ENCODE measurements around the gene HEG1. TPM values are rescaled to one million over a fixed set of nuclear protein-coding genes. Genes with fewer than 3 reads are reported as not detected.

HEG1 gene
- total RNA-seq, 5 donors from 2014 or later (not counting 1 experiment from before 2014, with no cell fraction given) = 22.6 to 27.6 (median 25.6) TPM

GRCh38 chr3:124984754-124985153 is 71.0 kb downstream of the HEG1 start:
- DNase-seq (no peak), ATAC-seq (replicated peaks in 1 of 4) (no peak)
- Histone ChIP-seq H3K27me3 (replicated peaks in 1 of 2; ENCODE audit: control insufficient read depth in 2 of 2, extremely low read depth in 1 of 2, insufficient read depth in 2 of 2, low read length in 1 of 2) (no peaks in the 10 kb centered on the region), H3K36me3 (ENCODE audit: control insufficient read depth in 2 of 2, extremely low read depth in 1 of 2, insufficient read depth in 1 of 2, low read length in 1 of 2) (peaks cover 12 to 29% of the 10 kb centered on the region in 2 donors), H3K4me1 (ENCODE audit: control insufficient read depth in 1 of 2, extremely low read depth in 1 of 2, insufficient read depth in 2 of 2, low read length in 2 of 2) (no peaks in the 10 kb centered on the region), H3K4me3 (ENCODE audit: control insufficient read depth in 1 of 2, extremely low read depth in 1 of 2, low read length in 1 of 2) (no peak overlapping the region), H3K9me3 (no peaks in the 10 kb centered on the region), H3K27ac (ENCODE audit: low read length) (no peak overlapping the region)
- no CpG with 5 or more reads among the region's 3 CpGs for WGBS (ENCODE audit: insufficient coverage)
- Mint-ChIP-seq H3K9me3 (no peaks in the 10 kb centered on the region), H3K4me1 (no peaks in the 10 kb centered on the region), H3K4me3 (no peak overlapping the region), H3K27me3 (no peaks in the 10 kb centered on the region), H3K36me3 (peaks cover 33% of the 10 kb centered on the region), H3K27ac (no peak overlapping the region)
- ChIA-PET POLR2A (no interaction called here), CTCF (no interaction called here)

DNA sequence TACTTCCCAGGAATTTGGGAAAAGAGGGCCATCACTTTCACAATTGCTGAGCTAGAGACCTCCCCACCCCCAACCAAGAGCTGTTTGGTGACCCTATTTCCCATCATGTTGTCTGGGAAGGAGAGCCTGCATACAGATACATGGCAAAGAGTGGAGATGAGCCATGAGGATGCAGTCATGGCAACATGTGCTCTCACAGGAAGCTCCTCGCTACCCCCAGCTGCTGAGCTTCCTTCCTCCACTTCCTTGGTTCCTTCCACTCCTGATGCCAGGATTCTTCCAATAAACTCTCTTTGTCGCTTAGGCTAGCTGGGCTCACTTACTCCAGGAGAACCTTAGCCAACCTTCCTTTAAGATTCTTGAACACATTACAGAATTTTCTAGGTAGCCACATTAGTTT is 72.9 kb downstream of the HEG1 start:
- no peaks in the 10 kb centered on the region for H3K9me3 ChIP-seq
- ATAC-seq (replicated peaks in 1 of 4) = no peak
- 90% methylated on average over 2 of the region's 2 CpGs for WGBS (ENCODE audit: insufficient coverage)
- H3K4me3 ChIP-seq (ENCODE audit: control insufficient read depth in 1 of 2, extremely low read depth in 1 of 2, low read length in 1 of 2) = no peak overlapping the region
- peaks cover 11 to 21% of the 10 kb centered on the region in 2 donors for H3K36me3 ChIP-seq (ENCODE audit: control insufficient read depth in 2 of 2, extremely low read depth in 1 of 2, insufficient read depth in 1 of 2, low read length in 1 of 2)
- H3K4me1 ChIP-seq (ENCODE audit: control insufficient read depth in 1 of 2, extremely low read depth in 1 of 2, insufficient read depth in 2 of 2, low read length in 2 of 2) = no peaks in the 10 kb centered on the region
- no peak overlapping the region for H3K27ac ChIP-seq (ENCODE audit: low read length)
- H3K27ac Mint-ChIP-seq = no peak overlapping the region
- no peaks in the 10 kb centered on the region for H3K4me1 Mint-ChIP-seq
- no peaks in the 10 kb centered on the region for H3K27me3 ChIP-seq (replicated peaks in 1 of 2; ENCODE audit: control insufficient read depth in 2 of 2, extremely low read depth in 1 of 2, insufficient read depth in 2 of 2, low read length in 1 of 2)
- H3K27me3 Mint-ChIP-seq = no peaks in the 10 kb centered on the region
- POLR2A ChIA-PET = no interaction called here
- no peaks in the 10 kb centered on the region for H3K9me3 Mint-ChIP-seq
- H3K4me3 Mint-ChIP-seq = no peak overlapping the region
- no peak for DNase-seq
- H3K36me3 Mint-ChIP-seq = peaks cover 26% of the 10 kb centered on the region
- CTCF ChIA-PET = no interaction called here

DNA sequence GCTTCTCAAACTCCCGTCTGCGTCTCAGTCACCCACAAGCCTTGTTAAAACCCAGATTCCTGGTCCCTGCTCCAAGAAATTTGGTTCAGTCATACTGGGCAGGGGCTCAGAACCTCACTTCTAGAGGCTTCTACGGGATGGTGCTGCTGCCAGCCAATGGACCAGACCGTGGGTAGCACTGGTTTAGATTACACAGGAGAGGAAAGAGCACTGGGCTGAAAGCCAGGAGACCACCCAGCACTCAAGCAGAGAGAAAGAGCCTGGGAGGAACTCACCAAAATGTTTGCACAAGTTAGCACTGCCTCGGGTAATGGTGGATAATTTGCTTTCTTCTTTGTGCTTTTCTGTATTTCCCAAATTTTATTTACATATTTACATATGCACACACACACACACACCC is 74.3 kb downstream of the HEG1 start:
- DNase-seq = no peak
- Mint-ChIP-seq H3K4me3 (no peak overlapping the region), H3K9me3 (no peaks in the 10 kb centered on the region), H3K36me3 (peaks cover 38% of the 10 kb centered on the region), H3K4me1 (no peaks in the 10 kb centered on the region), H3K27me3 (no peaks in the 10 kb centered on the region), H3K27ac (no peak overlapping the region)
- H3K36me3 ChIP-seq (ENCODE audit: control insufficient read depth in 2 of 2, extremely low read depth in 1 of 2, insufficient read depth in 1 of 2, low read length in 1 of 2) = peaks cover 14 to 32% of the 10 kb centered on the region in 2 donors
- ChIA-PET CTCF (no interaction called here), POLR2A (no interaction called here)
- 96% methylated on average over 4 of the region's 5 CpGs for WGBS (ENCODE audit: insufficient coverage)
- ATAC-seq (replicated peaks in 1 of 4) = no peak
- no peaks in the 10 kb centered on the region for H3K4me1 ChIP-seq (ENCODE audit: control insufficient read depth in 1 of 2, extremely low read depth in 1 of 2, insufficient read depth in 2 of 2, low read length in 2 of 2)
- H3K27me3 ChIP-seq (replicated peaks in 1 of 2; ENCODE audit: control insufficient read depth in 2 of 2, extremely low read depth in 1 of 2, insufficient read depth in 2 of 2, low read length in 1 of 2) = no peaks in the 10 kb centered on the region
- H3K4me3 ChIP-seq (ENCODE audit: control insufficient read depth in 1 of 2, extremely low read depth in 1 of 2, low read length in 1 of 2) = no peak overlapping the region
- H3K9me3 ChIP-seq = no peaks in the 10 kb centered on the region
- H3K27ac ChIP-seq (ENCODE audit: low read length) = no peak overlapping the region

DNA sequence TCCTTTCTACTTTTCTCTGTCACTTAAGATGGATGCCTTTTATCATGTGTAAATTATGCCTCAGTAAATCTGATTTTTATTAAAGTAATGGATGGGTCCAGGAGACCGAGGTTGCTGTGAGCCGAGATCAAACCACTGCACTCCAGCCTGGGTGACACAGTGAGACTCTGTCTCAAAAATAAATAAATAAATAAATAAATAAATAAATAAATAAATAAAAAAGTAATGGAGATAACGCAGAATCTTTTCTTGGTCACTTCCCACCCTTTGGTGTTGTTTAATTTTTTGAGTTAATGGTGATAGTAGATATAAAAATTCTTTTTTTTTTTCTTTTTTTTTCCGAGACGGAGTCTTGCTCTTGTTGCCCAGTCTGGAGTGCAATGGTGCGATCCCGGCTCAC is 77.2 kb downstream of the HEG1 start:
- Histone ChIP-seq H3K9me3 (no peaks in the 10 kb centered on the region), H3K27me3 (replicated peaks in 1 of 2; ENCODE audit: control insufficient read depth in 2 of 2, extremely low read depth in 1 of 2, insufficient read depth in 2 of 2, low read length in 1 of 2) (no peaks in the 10 kb centered on the region), H3K4me1 (ENCODE audit: control insufficient read depth in 1 of 2, extremely low read depth in 1 of 2, insufficient read depth in 2 of 2, low read length in 2 of 2) (no peaks in the 10 kb centered on the region), H3K4me3 (ENCODE audit: control insufficient read depth in 1 of 2, extremely low read depth in 1 of 2, low read length in 1 of 2) (no peak overlapping the region), H3K36me3 (ENCODE audit: control insufficient read depth in 2 of 2, extremely low read depth in 1 of 2, insufficient read depth in 1 of 2, low read length in 1 of 2) (peaks cover 16 to 33% of the 10 kb centered on the region in 2 donors), H3K27ac (ENCODE audit: low read length) (no peak overlapping the region)
- DNase-seq (no peak), ATAC-seq (replicated peaks in 1 of 4) (no peak)
- Mint-ChIP-seq H3K27me3 (no peaks in the 10 kb centered on the region), H3K9me3 (no peaks in the 10 kb centered on the region), H3K4me3 (no peak overlapping the region), H3K4me1 (no peaks in the 10 kb centered on the region), H3K27ac (no peak overlapping the region), H3K36me3 (peaks cover 40% of the 10 kb centered on the region)
- ChIA-PET CTCF (no interaction called here), POLR2A (no interaction called here)
- whole genome bisulfite sequencing (ENCODE audit: insufficient coverage) = 95% methylated on average over 4 of the region's 7 CpGs

DNA sequence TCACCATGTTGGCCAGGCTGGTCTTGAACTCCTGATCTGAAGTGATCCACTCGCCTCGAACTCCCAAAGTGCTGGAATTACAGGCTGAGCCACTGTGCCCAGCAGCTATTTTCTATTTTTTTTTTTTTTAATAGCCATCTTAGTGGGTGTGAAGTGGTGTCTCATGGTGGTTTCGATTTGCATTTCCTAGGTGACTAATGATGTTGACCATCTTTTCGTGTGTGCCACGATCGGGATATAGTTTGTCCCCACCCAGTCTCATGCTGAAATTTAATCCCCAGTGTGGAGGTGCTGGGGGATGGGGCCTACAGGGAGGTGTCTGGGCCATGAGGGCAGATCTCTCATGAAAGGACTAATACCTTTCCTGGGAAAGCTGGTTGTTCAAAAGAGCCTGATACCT is 79.4 kb downstream of the HEG1 start:
- WGBS (ENCODE audit: insufficient coverage) = 95% methylated on average over 4 of the region's 6 CpGs

DNA sequence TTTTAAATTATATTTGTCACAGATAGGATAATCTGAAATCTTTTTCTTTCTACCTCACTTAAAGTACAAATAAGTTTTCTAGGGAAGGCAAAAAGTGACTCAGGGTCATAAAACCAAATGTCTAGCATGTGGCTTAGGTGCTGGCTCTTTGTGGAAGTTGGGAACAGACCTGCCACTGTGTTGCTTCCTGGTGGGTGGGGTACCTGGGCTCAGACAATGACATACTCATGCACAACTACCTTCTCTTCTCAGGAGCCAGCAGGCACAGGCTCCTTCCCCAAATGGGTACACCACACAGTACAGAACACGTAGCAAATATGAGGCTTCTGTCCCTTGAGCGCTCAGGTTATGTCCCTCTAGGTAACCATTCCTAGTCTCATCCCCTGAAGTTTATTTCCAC is 81.1 kb downstream of the HEG1 start:
- H3K27ac Mint-ChIP-seq = no peak overlapping the region
- H3K4me1 ChIP-seq (ENCODE audit: control insufficient read depth in 1 of 2, extremely low read depth in 1 of 2, insufficient read depth in 2 of 2, low read length in 2 of 2) = no peaks in the 10 kb centered on the region
- peaks cover 17 to 54% of the 10 kb centered on the region in 2 donors for H3K36me3 ChIP-seq (ENCODE audit: control insufficient read depth in 2 of 2, extremely low read depth in 1 of 2, insufficient read depth in 1 of 2, low read length in 1 of 2)
- H3K9me3 Mint-ChIP-seq = no peaks in the 10 kb centered on the region
- no CpG with 5 or more reads among the region's 2 CpGs for WGBS (ENCODE audit: insufficient coverage)
- H3K4me3 ChIP-seq (ENCODE audit: control insufficient read depth in 1 of 2, extremely low read depth in 1 of 2, low read length in 1 of 2) = no peak overlapping the region
- no peak for ATAC-seq (replicated peaks in 1 of 4)
- H3K27ac ChIP-seq (ENCODE audit: low read length) = no peak overlapping the region
- CTCF ChIA-PET = no interaction called here
- H3K27me3 ChIP-seq (replicated peaks in 1 of 2; ENCODE audit: control insufficient read depth in 2 of 2, extremely low read depth in 1 of 2, insufficient read depth in 2 of 2, low read length in 1 of 2) = no peaks in the 10 kb centered on the region
- H3K4me1 Mint-ChIP-seq = no peaks in the 10 kb centered on the region
- no peak for DNase-seq
- H3K36me3 Mint-ChIP-seq = peaks cover 59% of the 10 kb centered on the region
- no peaks in the 10 kb centered on the region for H3K9me3 ChIP-seq
- H3K4me3 Mint-ChIP-seq = no peak overlapping the region
- POLR2A ChIA-PET = interaction anchor here in 1 of 2 donors (0.7 kb wide), 1 partner anchor 9 kb away, joined by 4 read pairs; no protein-coding TSS in a partner anchor
- H3K27me3 Mint-ChIP-seq = no peaks in the 10 kb centered on the region

More for the DNA sequence above, 79.4 kb downstream of the HEG1 start:
- no peaks in the 10 kb centered on the region for H3K27me3 ChIP-seq (replicated peaks in 1 of 2; ENCODE audit: control insufficient read depth in 2 of 2, extremely low read depth in 1 of 2, insufficient read depth in 2 of 2, low read length in 1 of 2)
- no peaks in the 10 kb centered on the region for H3K4me1 ChIP-seq (ENCODE audit: control insufficient read depth in 1 of 2, extremely low read depth in 1 of 2, insufficient read depth in 2 of 2, low read length in 2 of 2)
- Mint-ChIP-seq H3K4me3 (no peak overlapping the region), H3K9me3 (no peaks in the 10 kb centered on the region), H3K4me1 (no peaks in the 10 kb centered on the region), H3K27me3 (no peaks in the 10 kb centered on the region), H3K27ac (no peak overlapping the region), H3K36me3 (peaks cover 50% of the 10 kb centered on the region)
- no peak overlapping the region for H3K4me3 ChIP-seq (ENCODE audit: control insufficient read depth in 1 of 2, extremely low read depth in 1 of 2, low read length in 1 of 2)
- DNase-seq = no peak
- CTCF ChIA-PET = no interaction called here
- no peaks in the 10 kb centered on the region for H3K9me3 ChIP-seq
- peaks cover 15 to 41% of the 10 kb centered on the region in 2 donors for H3K36me3 ChIP-seq (ENCODE audit: control insufficient read depth in 2 of 2, extremely low read depth in 1 of 2, insufficient read depth in 1 of 2, low read length in 1 of 2)
- H3K27ac ChIP-seq (ENCODE audit: low read length) = no peak overlapping the region
- ATAC-seq (replicated peaks in 1 of 4) = no peak
- POLR2A ChIA-PET = no interaction called here

DNA sequence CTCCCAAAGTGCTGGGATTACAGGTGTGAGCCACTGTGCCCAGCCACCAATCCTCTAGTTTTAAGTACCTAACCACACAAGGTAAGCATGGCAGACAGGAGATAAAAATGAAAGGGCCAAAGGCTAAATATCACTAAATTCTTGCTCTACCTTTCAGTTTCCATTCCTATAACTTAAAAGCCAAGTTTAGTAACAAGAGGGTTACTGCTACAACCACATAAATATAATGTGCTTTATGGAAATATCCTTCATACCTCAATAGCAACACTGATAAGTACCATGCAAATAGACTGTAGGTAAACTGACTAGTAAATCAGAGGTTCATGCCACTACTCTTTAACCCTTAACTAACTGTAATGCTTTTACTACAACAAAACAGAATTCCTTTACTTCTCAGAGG is 82.5 kb downstream of the HEG1 start:
- H3K9me3 ChIP-seq = no peaks in the 10 kb centered on the region
- Mint-ChIP-seq H3K27me3 (no peaks in the 10 kb centered on the region), H3K4me3 (no peak overlapping the region), H3K27ac (no peak overlapping the region), H3K4me1 (no peaks in the 10 kb centered on the region), H3K36me3 (peaks cover 71% of the 10 kb centered on the region), H3K9me3 (no peaks in the 10 kb centered on the region)
- DNase-seq (no peak), ATAC-seq (replicated peaks in 1 of 4) (no peak)
- H3K4me1 ChIP-seq (ENCODE audit: control insufficient read depth in 1 of 2, extremely low read depth in 1 of 2, insufficient read depth in 2 of 2, low read length in 2 of 2) = no peaks in the 10 kb centered on the region
- H3K36me3 ChIP-seq (ENCODE audit: control insufficient read depth in 2 of 2, extremely low read depth in 1 of 2, insufficient read depth in 1 of 2, low read length in 1 of 2) = peaks cover 17 to 64% of the 10 kb centered on the region in 2 donors
- H3K4me3 ChIP-seq (ENCODE audit: control insufficient read depth in 1 of 2, extremely low read depth in 1 of 2, low read length in 1 of 2) = no peak overlapping the region
- no peaks in the 10 kb centered on the region for H3K27me3 ChIP-seq (replicated peaks in 1 of 2; ENCODE audit: control insufficient read depth in 2 of 2, extremely low read depth in 1 of 2, insufficient read depth in 2 of 2, low read length in 1 of 2)
- POLR2A ChIA-PET = interaction anchor here in 1 of 2 donors (0.7 kb wide), 1 partner anchor 622 kb away, joined by 3 read pairs; no protein-coding TSS in a partner anchor
- no peak overlapping the region for H3K27ac ChIP-seq (ENCODE audit: low read length)
- CTCF ChIA-PET = interaction anchor here in 1 of 2 donors (0.6 kb wide), 1 partner anchor 22 kb away, joined by 4 read pairs; no protein-coding TSS in a partner anchor

All from T-cell (primary cell).